DND-41 (cell line): Measurements from ENCODE around the gene SLC22A16.

Experiments
- CTCF ChIP-seq: IDR thresholded peaks from 2 replicates; pipeline ENCODE4 v1.5.1; 2012; ENCODE audit warnings: borderline replicate concordance, low read length, moderate library complexity, mild to moderate bottlenecking; ENCODE audit not compliant: poor library complexity, severe bottlenecking; ENCODE audit errors: extremely low read depth
- EZH2 ChIP-seq: IDR thresholded peaks from 3 replicates; pipeline ENCODE4 v1.6.1; 2012; ENCODE audit warnings: borderline replicate concordance, low read depth, mild to moderate bottlenecking, moderate library complexity, low read length, inconsistent platforms; ENCODE audit not compliant: severe bottlenecking

DNA sequence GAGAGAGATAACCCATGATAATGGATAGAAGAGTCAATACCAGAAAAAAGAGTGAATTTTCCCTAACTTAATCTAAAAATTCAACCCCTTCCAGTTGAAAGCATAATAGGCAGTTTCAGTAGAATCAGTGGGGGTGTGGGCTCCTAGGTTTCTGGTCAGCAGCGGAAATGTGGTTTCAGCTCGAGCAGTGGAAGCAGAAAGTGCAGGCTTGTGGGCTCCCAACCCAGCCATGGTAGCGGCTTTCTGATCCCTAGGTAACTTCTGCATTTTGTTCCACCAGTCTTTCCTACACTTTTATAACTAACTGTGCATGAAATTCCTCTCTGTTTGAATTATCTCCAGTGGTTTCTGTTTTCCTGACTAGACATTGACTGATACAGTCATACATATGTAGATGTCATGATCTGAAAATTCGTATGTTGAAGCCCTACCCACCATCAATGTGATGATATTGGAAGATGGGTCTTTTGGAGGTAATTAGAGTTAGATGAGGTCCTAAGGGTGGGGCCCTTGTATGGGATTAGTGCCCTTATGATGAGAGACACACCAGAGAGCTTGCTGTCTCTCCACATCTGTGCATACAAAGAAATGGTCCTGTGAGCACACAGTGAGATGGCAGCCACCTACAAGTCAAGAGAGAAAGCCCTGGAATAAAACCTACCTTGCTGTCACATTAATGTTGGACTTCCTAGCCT is 54.5 kb downstream of the SLC22A16 start:
- TF ChIP-seq CTCF (no peak), EZH2 (no peak)
